GM06990 (cell line): ENCODE results near the gene AFF3.

ENCODE experiments used
- DNase-seq: peaks from one replicate; pipeline ENCODE4 v3.0.0-alpha.2; 2011; ENCODE audit not compliant: insufficient read length; ENCODE audit errors: extremely low read depth
- H3K27me3 ChIP-seq: replicated peaks from 2 replicates; pipeline ENCODE4 v1.6.0; 2011; ENCODE audit warnings: low read length; ENCODE audit not compliant: control insufficient read depth, insufficient read depth
- H3K36me3 ChIP-seq: 2 replicates; pipeline ENCODE4 v1.5.1; 2011; ENCODE audit warnings: low read length; ENCODE audit not compliant: control insufficient read depth, insufficient read depth
- H3K4me3 ChIP-seq: replicated peaks from 2 replicates; pipeline ENCODE4 v1.5.1; 2011; ENCODE audit warnings: low read depth, mild to moderate bottlenecking, control low read depth, low read length
- TF ChIP-seq, protein P1 (sequence below): IDR thresholded peaks from 2 replicates; pipeline ENCODE4 v1.5.1; 2011; ENCODE audit warnings: low read length, control low read depth, mild to moderate bottlenecking, inconsistent platforms; ENCODE audit not compliant: insufficient read depth, poor library complexity, severe bottlenecking

The AFF3 gene

GRCh38 chr2:99811544-99811943, 330.8 kb downstream of the AFF3 start:
- TF ChIP-seq, protein P1, sequence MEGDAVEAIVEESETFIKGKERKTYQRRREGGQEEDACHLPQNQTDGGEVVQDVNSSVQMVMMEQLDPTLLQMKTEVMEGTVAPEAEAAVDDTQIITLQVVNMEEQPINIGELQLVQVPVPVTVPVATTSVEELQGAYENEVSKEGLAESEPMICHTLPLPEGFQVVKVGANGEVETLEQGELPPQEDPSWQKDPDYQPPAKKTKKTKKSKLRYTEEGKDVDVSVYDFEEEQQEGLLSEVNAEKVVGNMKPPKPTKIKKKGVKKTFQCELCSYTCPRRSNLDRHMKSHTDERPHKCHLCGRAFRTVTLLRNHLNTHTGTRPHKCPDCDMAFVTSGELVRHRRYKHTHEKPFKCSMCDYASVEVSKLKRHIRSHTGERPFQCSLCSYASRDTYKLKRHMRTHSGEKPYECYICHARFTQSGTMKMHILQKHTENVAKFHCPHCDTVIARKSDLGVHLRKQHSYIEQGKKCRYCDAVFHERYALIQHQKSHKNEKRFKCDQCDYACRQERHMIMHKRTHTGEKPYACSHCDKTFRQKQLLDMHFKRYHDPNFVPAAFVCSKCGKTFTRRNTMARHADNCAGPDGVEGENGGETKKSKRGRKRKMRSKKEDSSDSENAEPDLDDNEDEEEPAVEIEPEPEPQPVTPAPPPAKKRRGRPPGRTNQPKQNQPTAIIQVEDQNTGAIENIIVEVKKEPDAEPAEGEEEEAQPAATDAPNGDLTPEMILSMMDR, result no peak
- DNase-seq, result no peak
- Histone ChIP-seq H3K4me3 (no peak overlapping the region), H3K36me3 (no peaks in the 10 kb centered on the region), H3K27me3 (no peaks in the 10 kb centered on the region; the same call in 1 of the 2 replicates)

GRCh38 chr2:99810225-99810624, 332.2 kb downstream of the AFF3 start:
- TF ChIP-seq, protein P1, result no peak
- no peak for DNase-seq
- Histone ChIP-seq H3K27me3 (no peaks in the 10 kb centered on the region; the same call in 1 of the 2 replicates), H3K4me3 (no peak overlapping the region), H3K36me3 (no peaks in the 10 kb centered on the region)

- Histone ChIP-seq H3K4me3 (no peak overlapping the region), H3K27me3 (no peaks in the 10 kb centered on the region; the same call in 1 of the 2 replicates), H3K36me3 (no peaks in the 10 kb centered on the region)
- DNase-seq, result no peak
- TF ChIP-seq, protein P1, result no peak
These were observed 333.0 kb downstream of the AFF3 start for GRCh38 chr2:99809259-99809900.

GRCh38 chr2:99808361-99809200, 333.8 kb downstream of the AFF3 start:
- TF ChIP-seq, protein P1, result no peak
- H3K27me3 ChIP-seq, result no peaks in the 10 kb centered on the region; the same call in 1 of the 2 replicates
- no peak overlapping the region for H3K4me3 ChIP-seq
- no peaks in the 10 kb centered on the region for H3K36me3 ChIP-seq
- DNase-seq, result no peak

DNA sequence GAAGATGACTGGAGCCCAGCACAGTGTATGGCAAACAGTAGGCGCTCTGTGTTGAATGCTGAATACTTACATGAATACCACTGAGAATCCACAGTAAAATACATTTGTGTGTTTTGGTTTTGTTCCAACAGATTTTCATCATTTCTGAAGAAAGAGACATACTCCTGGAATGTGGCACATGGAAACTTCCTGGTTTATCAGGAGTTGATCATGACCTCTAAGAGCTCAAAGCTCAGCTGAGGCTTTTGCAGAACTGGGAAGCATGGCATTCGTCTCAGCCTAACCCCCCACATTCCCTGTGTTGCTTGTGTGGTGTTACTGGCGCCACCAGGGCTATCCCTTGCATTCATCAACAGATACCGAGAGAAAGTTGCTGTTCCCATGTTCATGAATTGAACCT, 335.6 kb downstream of the AFF3 start:
- H3K4me3 ChIP-seq, result no peak overlapping the region
- no peak for DNase-seq
- TF ChIP-seq, protein P1, result no peak
- H3K36me3 ChIP-seq, result no peaks in the 10 kb centered on the region
- H3K27me3 ChIP-seq, result no peaks in the 10 kb centered on the region; the same call in 1 of the 2 replicates
